CD4-positive, alpha-beta T cell treated with Interleukin-2 at 100 ng/mL for 4 hours (primary cell): ENCODE results near the gene PSEN1.

Experiments used
- DNase-seq: peaks from one replicate; pipeline ENCODE4 v3.0.0-alpha.2; 2020; ENCODE audit warnings: low spot score

The PSEN1 gene

GRCh38 chr14:73254247-73255004, 118.1 kb downstream of the PSEN1 start:
- DNase-seq: no peak

DNA sequence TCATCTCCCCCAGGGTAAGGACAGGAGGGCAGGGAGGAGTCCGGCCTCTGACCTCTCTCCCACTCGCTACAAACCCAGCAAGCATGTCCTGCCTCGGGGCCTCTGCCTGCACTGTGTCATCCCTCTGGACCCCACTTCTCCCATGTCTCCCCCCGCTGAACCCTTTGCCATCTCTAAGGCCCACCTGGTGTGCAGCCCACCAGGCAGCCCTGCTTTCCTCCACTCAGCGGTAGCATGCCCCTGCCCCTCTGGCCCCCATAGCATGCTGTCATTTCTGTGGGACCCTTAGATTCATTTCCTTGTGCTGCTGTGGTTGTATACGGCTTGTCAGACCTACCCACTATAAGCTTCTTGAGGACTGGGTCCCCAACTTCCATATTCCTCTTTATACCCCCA, 118.7 kb downstream of the PSEN1 start:
- no peak for DNase-seq

- DNase-seq: no peak
These were observed 119.5 kb downstream of the PSEN1 start for GRCh38 chr14:73255693-73256225.

- DNase-seq: no peak
These were observed 121.8 kb downstream of the PSEN1 start for GRCh38 chr14:73258076-73258475.

DNA sequence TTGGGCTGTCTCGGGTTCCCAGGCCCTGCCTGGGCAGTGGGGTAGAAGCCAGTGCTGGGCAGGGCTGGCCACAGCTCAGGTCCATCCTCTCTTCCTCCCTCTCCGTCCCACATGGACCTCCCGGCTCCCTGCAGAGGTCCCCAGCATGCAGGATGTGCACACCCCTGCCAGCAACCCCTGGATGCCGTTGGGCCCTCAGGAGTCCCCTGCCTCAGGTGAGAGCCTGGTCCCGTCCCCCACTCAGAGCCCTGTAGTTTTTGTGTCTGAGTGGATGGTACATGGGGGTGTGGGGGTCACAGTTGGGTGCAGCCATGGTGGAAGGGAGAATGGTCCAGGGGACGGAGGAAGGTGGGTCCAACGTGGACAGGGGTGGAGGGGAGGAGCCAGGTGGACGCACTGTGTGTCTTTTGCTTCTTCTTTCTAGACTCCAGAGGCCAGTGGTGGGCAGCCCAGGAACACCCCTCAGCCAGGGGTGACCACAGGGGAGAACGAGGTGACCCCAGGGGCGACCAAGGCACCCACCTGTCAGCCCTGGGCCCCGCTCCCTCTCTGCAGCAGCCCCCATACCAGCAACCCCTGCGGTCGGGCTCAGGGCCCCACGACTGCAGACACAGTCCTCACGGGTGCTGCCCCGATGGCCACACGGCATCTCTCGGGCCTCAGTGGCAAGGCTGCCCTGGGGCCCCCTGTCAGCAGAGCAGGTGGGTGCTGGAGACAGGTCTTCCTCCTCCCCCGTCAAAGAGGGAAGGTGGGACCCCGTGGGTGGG, 122.7 kb downstream of the PSEN1 start:
- DNase-seq: no peak

GRCh38 chr14:73259837-73260236, 123.5 kb downstream of the PSEN1 start:
- DNase-seq: no peak

DNA sequence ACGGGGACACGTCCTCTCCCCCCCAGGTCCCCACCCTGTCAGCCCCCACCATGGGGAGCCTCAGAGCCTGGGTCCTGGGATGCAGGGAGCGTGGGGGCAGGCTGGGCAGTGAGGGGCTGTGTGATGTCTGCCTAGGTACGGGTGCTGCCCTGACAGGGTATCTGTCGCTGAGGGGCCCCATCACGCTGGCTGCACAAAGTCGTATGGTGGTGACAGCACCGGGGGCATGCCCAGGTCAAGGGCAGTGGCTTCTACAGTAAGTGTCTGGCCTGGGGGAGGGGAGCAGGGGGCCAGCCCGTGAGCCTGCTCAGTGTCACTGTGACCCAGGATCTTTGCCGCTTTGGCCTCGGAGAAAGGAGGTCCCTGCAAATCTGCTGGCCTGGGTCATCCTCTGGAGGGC, 124.3 kb downstream of the PSEN1 start:
- DNase-seq: no peak

DNA sequence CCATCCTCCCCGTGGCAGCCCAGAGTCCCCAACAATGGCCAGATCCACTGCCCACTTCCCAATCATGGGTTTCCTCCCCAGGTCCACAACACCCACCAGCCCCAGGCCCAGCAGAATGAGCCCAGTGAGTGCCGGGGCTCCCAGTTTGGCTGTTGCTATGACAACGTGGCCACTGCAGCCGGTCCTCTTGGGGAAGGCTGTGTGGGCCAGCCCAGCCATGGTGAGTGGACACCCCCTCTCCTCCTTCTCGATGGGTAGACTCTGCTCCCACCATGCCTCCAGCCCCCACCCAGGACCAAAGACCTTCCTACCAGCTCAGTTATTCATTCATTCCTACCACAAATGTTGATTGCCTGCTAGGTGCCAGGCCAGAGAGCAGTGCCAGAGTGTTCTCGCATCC, 124.8 kb downstream of the PSEN1 start:
- DNase-seq: no peak

DNA sequence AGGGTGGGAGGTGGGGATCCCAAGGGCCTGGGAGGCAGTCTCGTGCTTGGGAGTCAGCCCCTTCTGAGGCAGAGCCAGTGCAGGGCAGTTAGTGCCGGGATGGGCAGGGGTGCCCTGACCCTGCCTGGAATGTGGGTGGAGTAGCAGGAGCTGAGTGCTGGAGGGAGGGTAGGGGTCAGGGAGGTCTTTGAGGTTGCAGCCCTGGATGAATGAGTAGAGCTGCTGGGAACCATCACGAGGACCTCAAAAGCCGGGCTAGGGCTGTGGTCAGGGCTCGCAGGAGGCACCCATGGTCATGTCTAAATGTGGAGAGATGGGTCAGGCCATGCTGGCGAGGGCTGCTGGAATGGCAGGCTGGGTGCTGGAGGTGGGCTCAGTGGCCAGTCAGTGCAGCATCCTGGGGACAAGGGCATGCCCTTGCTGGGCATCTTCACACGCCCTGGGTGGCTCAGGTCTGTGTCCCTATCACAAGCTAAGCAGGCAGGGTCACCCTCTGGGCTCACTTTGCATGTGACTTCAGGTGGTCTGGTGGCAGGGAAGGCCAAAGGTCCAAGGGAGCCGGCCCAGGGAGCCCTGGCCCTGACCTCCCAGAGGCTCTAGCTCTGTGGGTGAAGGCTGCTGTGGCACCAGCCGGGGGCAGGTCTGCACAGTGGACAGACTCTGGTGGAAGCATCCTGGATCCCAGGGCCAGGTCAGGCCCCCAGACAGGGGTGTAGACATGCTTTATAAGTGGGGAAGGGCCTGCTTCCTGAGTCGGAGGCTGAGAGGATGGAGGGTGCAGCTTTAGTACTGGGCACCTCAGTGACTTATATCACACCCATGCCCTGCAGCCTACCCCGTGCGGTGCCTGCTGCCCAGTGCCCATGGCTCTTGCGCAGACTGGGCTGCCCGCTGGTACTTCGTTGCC, 125.5 kb downstream of the PSEN1 start:
- DNase-seq: no peak

DNA sequence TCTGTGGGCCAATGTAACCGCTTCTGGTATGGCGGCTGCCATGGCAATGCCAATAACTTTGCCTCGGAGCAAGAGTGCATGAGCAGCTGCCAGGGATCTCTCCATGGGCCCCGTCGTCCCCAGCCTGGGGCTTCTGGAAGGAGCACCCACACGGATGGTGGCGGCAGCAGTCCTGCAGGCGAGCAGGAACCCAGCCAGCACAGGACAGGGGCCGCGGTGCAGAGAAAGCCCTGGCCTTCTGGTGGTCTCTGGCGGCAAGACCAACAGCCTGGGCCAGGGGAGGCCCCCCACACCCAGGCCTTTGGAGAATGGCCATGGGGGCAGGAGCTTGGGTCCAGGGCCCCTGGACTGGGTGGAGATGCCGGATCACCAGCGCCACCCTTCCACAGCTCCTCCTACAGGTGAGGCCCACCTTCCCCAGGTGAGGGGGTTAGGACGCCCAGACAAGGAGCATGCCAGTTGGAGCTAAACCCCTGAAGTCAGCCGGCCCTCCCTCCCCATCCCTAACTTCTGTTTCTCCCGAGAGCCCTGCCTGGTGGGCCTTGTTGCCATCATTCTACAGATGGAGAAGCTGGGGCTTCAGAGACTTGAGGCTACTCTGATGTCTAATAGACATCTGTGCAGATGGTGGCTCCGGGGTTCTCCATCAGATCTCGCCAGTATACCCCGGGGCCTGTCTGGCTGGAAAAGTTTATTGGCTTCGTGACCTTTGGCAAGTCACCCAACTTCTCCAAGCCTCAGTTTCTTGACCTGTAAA, 126.3 kb downstream of the PSEN1 start:
- DNase-seq: no peak

GRCh38 chr14:73263606-73264005, 127.3 kb downstream of the PSEN1 start:
- no peak for DNase-seq

- no peak for DNase-seq
These were observed 128.0 kb downstream of the PSEN1 start for GRCh38 chr14:73264080-73264884.

- DNase-seq: no peak
These were observed 128.8 kb downstream of the PSEN1 start for GRCh38 chr14:73264885-73265720.

DNA sequence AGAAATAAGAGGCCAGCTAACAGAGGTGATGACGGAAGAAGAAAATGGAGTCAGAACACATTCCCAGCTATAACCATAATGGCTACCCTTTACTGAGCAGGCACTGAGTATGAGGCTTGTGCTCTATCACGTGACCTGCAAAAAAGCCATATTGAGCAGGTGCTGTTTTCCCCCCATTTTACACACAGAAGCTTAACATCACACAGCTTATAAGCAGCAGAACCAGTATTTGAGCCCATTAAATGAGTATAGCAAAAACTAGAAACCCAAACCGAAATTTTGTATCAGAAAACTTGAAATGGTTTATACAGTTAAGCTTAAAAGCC, 129.4 kb downstream of the PSEN1 start:
- no peak for DNase-seq

- DNase-seq: no peak
These were observed 130.0 kb downstream of the PSEN1 start for GRCh38 chr14:73266317-73266716.

GRCh38 chr14:73267474-73267873, 131.2 kb downstream of the PSEN1 start:
- no peak for DNase-seq

DNA sequence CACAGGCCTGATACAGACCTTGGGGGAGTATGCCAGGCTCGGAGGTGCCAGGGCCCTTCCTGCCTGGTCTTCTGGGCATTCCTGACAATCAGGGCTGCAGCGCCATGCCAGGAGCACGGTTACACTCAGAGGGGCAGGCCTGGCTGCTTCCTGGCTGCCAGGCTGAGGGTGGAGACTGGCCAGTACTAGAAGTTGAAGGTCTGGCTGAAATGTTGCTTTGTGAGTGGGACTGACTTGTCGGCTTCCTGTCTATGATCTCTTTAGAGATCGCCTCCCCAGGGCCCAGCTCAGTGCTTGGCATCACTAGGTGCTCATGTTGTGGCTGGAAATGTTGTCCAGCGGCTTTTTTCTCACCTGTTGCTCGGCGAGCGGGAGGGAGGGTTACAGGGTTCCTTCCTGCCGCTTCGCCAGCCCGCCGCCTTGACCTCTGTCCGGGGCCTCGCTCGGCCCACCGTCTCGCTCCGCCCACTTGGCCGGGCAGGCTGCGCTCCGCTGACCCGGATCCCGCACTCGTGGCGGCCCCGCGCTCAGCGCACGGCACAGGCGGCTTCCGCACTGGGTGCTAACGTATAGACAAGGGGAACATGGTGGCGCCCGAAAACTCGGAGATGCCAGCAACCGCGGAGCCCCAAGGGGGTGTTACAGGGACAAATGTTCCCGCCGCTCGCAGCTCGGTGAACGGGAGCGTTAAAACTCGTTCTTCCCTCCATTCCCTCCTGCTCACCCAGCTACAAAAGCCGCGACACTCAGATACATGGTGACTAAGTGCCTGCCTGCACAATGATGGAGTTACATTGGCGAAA, 133.6 kb downstream of the PSEN1 start:
- DNase-seq: no peak

- DNase-seq: no peak
These were observed 136.1 kb downstream of the PSEN1 start for GRCh38 chr14:73272393-73272792.
